H1 (cell line): ENCODE measurements around the gene UGT1A8.

Experiments
- CTCF ChIP-seq, 3 experiments: IDR thresholded peaks; 1 replicate in 2 of 3; 2 replicates in 1 of 3; pipeline versions ENCODE4 v1.5.1 to v1.6.1; 2011; ENCODE audit warnings: low read length in 3 of 3, mild to moderate bottlenecking in 3 of 3, inconsistent platforms in 2 of 3, low read depth in 1 of 3, moderate library complexity in 1 of 3; ENCODE audit not compliant: insufficient read depth in 1 of 3; ENCODE audit errors: control extremely low read depth in 1 of 3
- EP300 ChIP-seq, 2 experiments: IDR thresholded peaks; 1 replicate in 1 of 2; 2 replicates in 1 of 2; pipeline ENCODE4 v1.6.1; 2011 to 2012; ENCODE audit warnings: low read depth in 2 of 2, low read length in 2 of 2, mild to moderate bottlenecking in 2 of 2, borderline replicate concordance in 1 of 2, inconsistent platforms in 1 of 2, moderate library complexity in 1 of 2
- JUN ChIP-seq: IDR thresholded peaks from 2 replicates; pipeline ENCODE4 v1.6.1; 2011; ENCODE audit warnings: low read depth, mild to moderate bottlenecking, improper control_type of control experiment, low read length
- KDM1A ChIP-seq: fragments of 200-600, 300-600 bp; sonication (generic); IDR thresholded peaks from 2 replicates; pipeline ENCODE4 v1.7.1; 2016; ENCODE audit warnings: mild to moderate bottlenecking, low read length, borderline replicate concordance
- POLR2AphosphoS5 ChIP-seq: IDR thresholded peaks from 2 replicates; pipeline ENCODE4 v1.6.1; 2011; ENCODE audit warnings: low read depth, low read length
- SP2 ChIP-seq: IDR thresholded peaks from 2 replicates; pipeline ENCODE4 v1.6.1; 2012; ENCODE audit warnings: mild to moderate bottlenecking, low read length, inconsistent platforms
- USF2 ChIP-seq: IDR thresholded peaks from 2 replicates; pipeline ENCODE4 v1.6.1; 2011; ENCODE audit warnings: low read length, improper control_type of control experiment

DNA sequence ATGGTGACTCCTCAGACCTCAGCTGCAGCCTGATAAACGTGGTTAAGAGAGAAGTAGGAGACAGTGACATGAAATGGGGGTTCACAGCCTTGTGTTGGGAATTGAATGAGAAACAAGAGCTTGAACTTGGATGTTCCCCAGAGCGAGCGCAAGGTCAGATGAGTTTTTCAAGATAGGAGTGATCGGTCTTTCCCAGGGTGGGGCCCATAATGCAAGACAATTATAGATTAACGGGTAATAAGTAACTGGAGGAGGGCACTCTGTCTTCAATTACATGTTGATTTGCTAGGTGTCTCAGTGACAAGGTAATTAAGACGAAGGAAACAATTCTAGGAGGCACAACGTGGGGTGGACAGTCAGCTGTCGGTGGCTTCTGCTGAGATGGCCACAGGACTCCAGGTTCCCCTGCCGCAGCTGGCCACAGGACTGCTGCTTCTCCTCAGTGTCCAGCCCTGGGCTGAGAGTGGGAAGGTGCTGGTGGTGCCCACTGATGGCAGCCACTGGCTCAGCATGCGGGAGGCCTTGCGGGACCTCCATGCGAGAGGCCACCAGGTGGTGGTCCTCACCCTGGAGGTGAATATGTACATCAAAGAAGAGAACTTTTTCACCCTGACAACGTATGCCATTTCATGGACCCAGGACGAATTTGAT lies 95.3 kb downstream of the UGT1A8 start, which contains the start of gene UGT1A5:
- TF ChIP-seq POLR2AphosphoS5: no peak
- no peak for TF ChIP-seq JUN
- no peak for TF ChIP-seq CTCF (IDR thresholded peaks at IDR 0.05; ENCODE audit: control extremely low read depth in 1 of 3, insufficient read depth in 1 of 3, low read depth in 1 of 3, low read length in 3 of 3)
- no peak for TF ChIP-seq USF2
- no peak for TF ChIP-seq SP2
- no peak for TF ChIP-seq EP300 (IDR thresholded peaks at IDR 0.05; ENCODE audit: borderline replicate concordance in 1 of 2, low read depth in 2 of 2, low read length in 2 of 2)
- TF ChIP-seq KDM1A: no peak
